Measurements from ENCODE around the gene DRAM1.

DRAM1 gene

GRCh38 chr12:101839324-101840283 is 37.8 kb upstream of the DRAM1 start:
- H3K4me2 ChIP-seq (ENCODE audit: low read length) = peak overlapping the region; percentile 54
- peak overlapping the region; percentile 27; the same call in 1 of the 2 replicates for H3K4me3 ChIP-seq (ENCODE audit: low read length)
- H3K79me2 ChIP-seq (ENCODE audit: low read length) = no peaks in the 10 kb centered on the region
- no peaks in the 10 kb centered on the region for H3K27me3 ChIP-seq (ENCODE audit: low read depth, low read length)
- H3K27ac ChIP-seq (ENCODE audit: low read length) = no peak overlapping the region
- no peaks in the 10 kb centered on the region for H3K9me3 ChIP-seq (ENCODE audit: insufficient read depth, low read length)
- H3K36me3 ChIP-seq (replicated peaks; ENCODE audit: low read depth, low read length) = no peaks in the 10 kb centered on the region
- H2AFZ ChIP-seq (ENCODE audit: low read depth, low read length) = peak overlapping the region; percentile 92
- peak overlapping the region; percentile 38; the same call in 1 of the 2 replicates for H3K9ac ChIP-seq (ENCODE audit: low read length)
- TF ChIP-seq CTCF (IDR thresholded peaks at IDR 0.05; ENCODE audit: low read depth, low read length) (peak; percentile 83), EZH2phosphoT487 (IDR thresholded peaks at IDR 0.05; ENCODE audit: low read depth) (no peak)
- H3K4me1 ChIP-seq (ENCODE audit: low read length) = peaks cover 14% of the 10 kb centered on the region
- no peaks in the 10 kb centered on the region for H4K20me1 ChIP-seq (ENCODE audit: insufficient read depth, low read length)

- Histone ChIP-seq H3K27ac (ENCODE audit: low read length) (no peak overlapping the region), H3K79me2 (ENCODE audit: low read length) (no peaks in the 10 kb centered on the region), H4K20me1 (ENCODE audit: insufficient read depth, low read length) (no peaks in the 10 kb centered on the region), H3K4me1 (ENCODE audit: low read length) (peaks cover 14% of the 10 kb centered on the region), H3K4me3 (ENCODE audit: low read length) (no peak overlapping the region), H2AFZ (ENCODE audit: low read depth, low read length) (no peak overlapping the region), H3K9me3 (ENCODE audit: insufficient read depth, low read length) (no peaks in the 10 kb centered on the region), H3K27me3 (ENCODE audit: low read depth, low read length) (no peaks in the 10 kb centered on the region), H3K4me2 (ENCODE audit: low read length) (no peak overlapping the region), H3K9ac (ENCODE audit: low read length) (no peak overlapping the region), H3K36me3 (replicated peaks; ENCODE audit: low read depth, low read length) (no peaks in the 10 kb centered on the region)
- TF ChIP-seq CTCF (IDR thresholded peaks at IDR 0.05; ENCODE audit: low read depth, low read length) (no peak), EZH2phosphoT487 (IDR thresholded peaks at IDR 0.05; ENCODE audit: low read depth) (no peak)
These were observed 36.3 kb upstream of the DRAM1 start for GRCh38 chr12:101841069-101841468.

- Histone ChIP-seq H3K4me3 (ENCODE audit: low read length) (no peak overlapping the region), H3K27me3 (ENCODE audit: low read depth, low read length) (no peaks in the 10 kb centered on the region), H3K9ac (ENCODE audit: low read length) (no peak overlapping the region), H3K36me3 (replicated peaks; ENCODE audit: low read depth, low read length) (no peaks in the 10 kb centered on the region), H2AFZ (ENCODE audit: low read depth, low read length) (no peak overlapping the region), H3K4me1 (ENCODE audit: low read length) (peaks cover 8% of the 10 kb centered on the region), H3K9me3 (ENCODE audit: insufficient read depth, low read length) (no peaks in the 10 kb centered on the region), H4K20me1 (ENCODE audit: insufficient read depth, low read length) (no peaks in the 10 kb centered on the region), H3K79me2 (ENCODE audit: low read length) (no peaks in the 10 kb centered on the region), H3K4me2 (ENCODE audit: low read length) (no peak overlapping the region), H3K27ac (ENCODE audit: low read length) (no peak overlapping the region)
- no peak for TF ChIP-seq EZH2phosphoT487 (IDR thresholded peaks at IDR 0.05; ENCODE audit: low read depth)
- no peak for TF ChIP-seq CTCF (IDR thresholded peaks at IDR 0.05; ENCODE audit: low read depth, low read length)
These were observed 32.2 kb upstream of the DRAM1 start for GRCh38 chr12:101845137-101845711.

- no peak overlapping the region for H3K9ac ChIP-seq (ENCODE audit: low read length)
- no peaks in the 10 kb centered on the region for H4K20me1 ChIP-seq (ENCODE audit: insufficient read depth, low read length)
- no peaks in the 10 kb centered on the region for H3K36me3 ChIP-seq (replicated peaks; ENCODE audit: low read depth, low read length)
- H3K4me3 ChIP-seq (ENCODE audit: low read length) = no peak overlapping the region
- no peaks in the 10 kb centered on the region for H3K79me2 ChIP-seq (ENCODE audit: low read length)
- no peaks in the 10 kb centered on the region for H3K9me3 ChIP-seq (ENCODE audit: insufficient read depth, low read length)
- no peak overlapping the region for H2AFZ ChIP-seq (ENCODE audit: low read depth, low read length)
- TF ChIP-seq CTCF (IDR thresholded peaks at IDR 0.05; ENCODE audit: low read depth, low read length) (no peak), EZH2phosphoT487 (IDR thresholded peaks at IDR 0.05; ENCODE audit: low read depth) (no peak)
- H3K4me2 ChIP-seq (ENCODE audit: low read length) = no peak overlapping the region
- no peak overlapping the region for H3K27ac ChIP-seq (ENCODE audit: low read length)
- H3K27me3 ChIP-seq (ENCODE audit: low read depth, low read length) = no peaks in the 10 kb centered on the region
- peaks cover 24% of the 10 kb centered on the region for H3K4me1 ChIP-seq (ENCODE audit: low read length)
These were observed 30.1 kb upstream of the DRAM1 start for GRCh38 chr12:101847325-101847724.
